HepG2 (cell line): Measurements from ENCODE around the gene MYH9. TPM values are rescaled to one million over a fixed set of nuclear protein-coding genes. Genes with fewer than 3 reads are reported as not detected.

Experiments used
- ATAC-seq: fragments of 200-7000 bp; cut with Tn5 transposase; 3 replicates; pipeline ENCODE4 v1.9.1; 2020; ENCODE audit warnings: mild to moderate bottlenecking, moderate library complexity
- BruUV-seq: library from RNA; stranded (reverse); fragments of 400-500 nt; replicated peaks from 2 replicates; lab custom pipeline; 2021; lab: Mats Ljungman, UMichigan
- CTCF ChIA-PET: fragments of 300-600 bp; formaldehyde crosslinking; extraction: SDS; loops from one replicate; lab custom pipeline; 2021; ENCODE audit warnings: low total read pairs, inconsistent platforms, low intra/inter-chr PET ratio; lab: Yijun Ruan, JAX
- POLR2A ChIA-PET: fragments of 350-600 bp; sonication (Branson Sonifier 250); formaldehyde crosslinking; loops from one replicate; lab custom pipeline; 2020; ENCODE audit warnings: antibody characterized with exemption, inconsistent platforms; lab: Yijun Ruan, JAX
- DNase-seq: peaks from one replicate; pipeline ENCODE4 v3.0.0-alpha.2; 2015; ENCODE audit warnings: low spot score
- FAIRE-seq: peaks from 3 replicates; lab custom pipeline; 2011; peaks lifted over from hg19 to GRCh38; lab: Jason Lieb, UNC
- H2AFZ ChIP-seq: one replicate; pipeline ENCODE4 v1.6.1; 2011; ENCODE audit warnings: low read length, inconsistent platforms
- H3K27ac ChIP-seq: fragments of 300-600 bp; 3 replicates; pipeline ENCODE4 v1.8.0; 2011; ENCODE audit warnings: mixed run types, mild to moderate bottlenecking, mixed read lengths, low read length, inconsistent platforms; ENCODE audit not compliant: insufficient read depth; ENCODE audit errors: extremely low read length
- H3K27me3 ChIP-seq, 2 experiments: fragments of 200-600 bp in 1 of 2; 2 replicates in 1 of 2; 3 replicates in 1 of 2; pipeline versions ENCODE4 v1.6.0 to v1.8.0; 2011; ENCODE audit warnings: low read length in 2 of 2, mild to moderate bottlenecking in 2 of 2, moderate library complexity in 2 of 2, inconsistent platforms in 1 of 2; ENCODE audit not compliant: insufficient read depth in 2 of 2, control insufficient read depth in 1 of 2
- H3K36me3 ChIP-seq, 2 experiments: fragments of 200-600 bp in 1 of 2; replicated peaks in 1 of 2; 2 replicates in 1 of 2; 3 replicates in 1 of 2; pipeline versions ENCODE4 v1.5.1 to v1.8.0; 2011; ENCODE audit warnings: low read length in 2 of 2, inconsistent platforms in 1 of 2; ENCODE audit not compliant: insufficient read depth in 2 of 2, control insufficient read depth in 1 of 2
- H3K4me1 ChIP-seq: 2 replicates; pipeline ENCODE4 v1.5.1; 2012; ENCODE audit warnings: low read length, inconsistent platforms; ENCODE audit not compliant: insufficient read depth
- H3K4me2 ChIP-seq: 2 replicates; pipeline ENCODE4 v1.6.0; 2011; ENCODE audit warnings: low read depth, low read length, inconsistent platforms
- H3K4me3 ChIP-seq, 3 experiments: fragments of 200-600 bp in 1 of 3; sonication (generic), shearing (Covaris generic) in 1 of 3; replicated peaks in 1 of 3; 2 replicates each; pipeline ENCODE4 v1.5.1; 2011 to 2016; ENCODE audit warnings: low read length in 3 of 3, inconsistent platforms in 2 of 3, low read depth in 2 of 3, mild to moderate bottlenecking in 2 of 3, control low read depth in 1 of 3, mixed read lengths in 1 of 3; ENCODE audit not compliant: insufficient read depth in 1 of 3
- H3K79me2 ChIP-seq: one replicate; pipeline ENCODE4 v1.6.1; 2011; ENCODE audit warnings: low read length, inconsistent platforms; ENCODE audit not compliant: insufficient read depth
- H3K9ac ChIP-seq: 2 replicates; pipeline ENCODE4 v1.6.0; 2011; ENCODE audit warnings: mild to moderate bottlenecking, low read depth, low read length, inconsistent platforms; ENCODE audit not compliant: insufficient read depth
- H3K9me3 ChIP-seq: 2 replicates; pipeline ENCODE4 v1.5.1; 2012; ENCODE audit warnings: mild to moderate bottlenecking, low read length
- H4K20me1 ChIP-seq: 2 replicates; pipeline ENCODE4 v1.6.0; 2011; ENCODE audit warnings: inconsistent platforms, mild to moderate bottlenecking, low read length, moderate library complexity; ENCODE audit not compliant: insufficient read depth
- AHR ChIP-seq: IDR thresholded peaks from 2 replicates; pipeline ENCODE4 v1.6.1; 2018; ENCODE audit warnings: missing genetic modification reagents, missing compliant biosample characterization
- BHLHE40 ChIP-seq: IDR thresholded peaks from 2 replicates; pipeline ENCODE4 v1.6.1; 2011; ENCODE audit warnings: low read length, improper control_type of control experiment
- HMGA1 ChIP-seq: sonication (generic); formaldehyde crosslinking; conservative IDR thresholded peaks from 2 replicates; pipeline ENCODE4 v1.4.0; 2020; ENCODE audit warnings: missing genetic modification reagents
- HNF4G ChIP-seq, 2 experiments: sonication (generic) in 1 of 2; formaldehyde crosslinking in 1 of 2; IDR thresholded peaks; 2 replicates each; pipeline versions ENCODE4 v1.4.0 to v1.6.1; 2011 to 2020; ENCODE audit warnings: borderline replicate concordance in 2 of 2, low read depth in 2 of 2, mild to moderate bottlenecking in 2 of 2, low read length in 1 of 2, missing genetic modification reagents in 1 of 2, moderate library complexity in 1 of 2
- NRL ChIP-seq: sonication (generic); formaldehyde crosslinking; IDR thresholded peaks from 2 replicates; pipeline ENCODE4 v1.5.0; 2020; ENCODE audit warnings: missing genetic modification reagents, mild to moderate bottlenecking, moderate library complexity, borderline replicate concordance
- RXRA ChIP-seq: sonication (generic); formaldehyde crosslinking; IDR thresholded peaks from 2 replicates; pipeline ENCODE4 v1.5.1; 2020; ENCODE audit warnings: missing genetic modification reagents
- SKI ChIP-seq: fragments of 450-650 bp; IDR thresholded peaks from one replicate; pipeline ENCODE4 v1.6.1; 2018; ENCODE audit warnings: mild to moderate bottlenecking; ENCODE audit not compliant: partially characterized antibody
- SRSF9 ChIP-seq: fragments of 200-400 bp; formaldehyde crosslinking; IDR thresholded peaks from 2 replicates; pipeline ENCODE4 v1.6.1; 2018; ENCODE audit warnings: borderline replicate concordance, mild to moderate bottlenecking, low read depth, low read length; ENCODE audit not compliant: insufficient read depth, poor library complexity, severe bottlenecking
- TEAD3 ChIP-seq: optimal IDR thresholded peaks from 2 replicates; pipeline ENCODE3; 2016; ENCODE audit warnings: borderline replicate concordance
- U2AF1 ChIP-seq: fragments of 200-400 bp; formaldehyde crosslinking; optimal IDR thresholded peaks from 2 replicates; pipeline ENCODE3; 2017; ENCODE audit warnings: mild to moderate bottlenecking, low read depth, low read length
- ZBTB21 ChIP-seq: sonication (generic); formaldehyde crosslinking; IDR thresholded peaks from 2 replicates; pipeline ENCODE4 v1.4.0; 2020; ENCODE audit warnings: missing genetic modification reagents
- ZFX ChIP-seq: sonication (generic); formaldehyde crosslinking; IDR thresholded peaks from 2 replicates; pipeline ENCODE4 v1.4.0; 2020; ENCODE audit warnings: mild to moderate bottlenecking, low read depth, missing genetic modification reagents, moderate library complexity
- ZNF17 ChIP-seq: sonication (generic); formaldehyde crosslinking; IDR thresholded peaks from 2 replicates; pipeline ENCODE4 v1.5.0; 2020; ENCODE audit warnings: mild to moderate bottlenecking, missing genetic modification reagents
- ZNF274 ChIP-seq: sonication (generic); formaldehyde crosslinking; IDR thresholded peaks from 2 replicates; pipeline ENCODE4 v1.5.1; 2020; ENCODE audit warnings: mild to moderate bottlenecking, missing genetic modification reagents
- ZNF331 ChIP-seq: sonication (generic); formaldehyde crosslinking; IDR thresholded peaks from 2 replicates; pipeline ENCODE4 v1.4.0; 2020; ENCODE audit warnings: missing genetic modification reagents
- ZNF354B ChIP-seq: sonication (generic); formaldehyde crosslinking; IDR thresholded peaks from 2 replicates; pipeline ENCODE4 v1.8.0; 2022; ENCODE audit warnings: mild to moderate bottlenecking, missing genetic modification reagents
- ZNF446 ChIP-seq: sonication (generic); formaldehyde crosslinking; IDR thresholded peaks from 2 replicates; pipeline ENCODE4 v1.5.0; 2020; ENCODE audit warnings: mild to moderate bottlenecking, missing genetic modification reagents
- ZNF572 ChIP-seq: sonication (generic); formaldehyde crosslinking; IDR thresholded peaks from 2 replicates; pipeline ENCODE4 v1.5.1; 2020; ENCODE audit warnings: mild to moderate bottlenecking, missing genetic modification reagents
- ZNF724P ChIP-seq: sonication (generic); formaldehyde crosslinking; IDR thresholded peaks from 2 replicates; pipeline ENCODE4 v1.8.0; 2022; ENCODE audit warnings: missing genetic modification reagents, borderline replicate concordance
- ZNF776 ChIP-seq: sonication (generic); formaldehyde crosslinking; IDR thresholded peaks from 2 replicates; pipeline ENCODE4 v1.4.0; 2020; ENCODE audit warnings: mild to moderate bottlenecking, missing genetic modification reagents
- ZSCAN21 ChIP-seq: sonication (generic); formaldehyde crosslinking; IDR thresholded peaks from 2 replicates; pipeline ENCODE4 v1.8.0; 2022; ENCODE audit warnings: mild to moderate bottlenecking, missing genetic modification reagents, moderate library complexity, borderline replicate concordance
- WGBS: methylation state at CpG from one replicate; pipeline ENCODE4 v1.1.6; 2017; ENCODE audit warnings: low lambda C conversion rate; 5-methylcytosine and 5-hydroxymethylcytosine counted together
- in situ Hi-C: cut with HindIII; loops from 2 replicates; pipeline ENCODE4 v1.10.0; 2017; ENCODE audit warnings: low pct_unique_long_range_greater_than_20kb; ENCODE audit not compliant: extremely low pct_ligation_motif_present
- intact Hi-C: fragments of 100-400 bp; cut with micrococcal nuclease; formaldehyde crosslinking; loops from one replicate; pipeline ENCODE4 v1.10.0; 2022; ENCODE audit not compliant: unreplicated experiment
- polyA plus RNA-seq, 8 experiments: library from polyadenylated mRNA; depleted of rRNA in 3 of 8; stranded (reverse) in 7 of 8; unstranded in 1 of 8; fragments of >200 nt; fragmentation: Illumina TruSeq in 4 of 8; extraction: Trizol in 4 of 8; gene quantifications; 2 replicates each; pipeline versions ENCODE4 v1.2.1 to v1.2.3, GENCODE V29; 2011 to 2016; ENCODE audit warnings: low read depth in 4 of 8, missing spikeins in 1 of 8, mixed read lengths in 1 of 8; ENCODE audit not compliant: insufficient read depth in 1 of 8
- total RNA-seq, 5 experiments: library from RNA; depleted of rRNA; stranded (reverse); fragments of >200 nt; fragmentation: Illumina TruSeq; extraction: Trizol; gene quantifications; 2 replicates each; pipeline ENCODE4 v1.2.3, GENCODE V29; 2016; ENCODE audit warnings: low read depth in 1 of 5
- TF ChIP-seq, protein P1 (sequence below): sonication (generic); formaldehyde crosslinking; IDR thresholded peaks from 2 replicates; pipeline ENCODE4 v1.5.1; 2020; ENCODE audit warnings: mild to moderate bottlenecking, moderate library complexity, missing genetic modification reagents

The MYH9 gene
- total and polyA plus RNA-seq, 2 of the 13 experiments (the other 11 are each of a cell fraction or from before 2014, with no cell fraction given) = 50.7 to 98.5 TPM

DNA sequence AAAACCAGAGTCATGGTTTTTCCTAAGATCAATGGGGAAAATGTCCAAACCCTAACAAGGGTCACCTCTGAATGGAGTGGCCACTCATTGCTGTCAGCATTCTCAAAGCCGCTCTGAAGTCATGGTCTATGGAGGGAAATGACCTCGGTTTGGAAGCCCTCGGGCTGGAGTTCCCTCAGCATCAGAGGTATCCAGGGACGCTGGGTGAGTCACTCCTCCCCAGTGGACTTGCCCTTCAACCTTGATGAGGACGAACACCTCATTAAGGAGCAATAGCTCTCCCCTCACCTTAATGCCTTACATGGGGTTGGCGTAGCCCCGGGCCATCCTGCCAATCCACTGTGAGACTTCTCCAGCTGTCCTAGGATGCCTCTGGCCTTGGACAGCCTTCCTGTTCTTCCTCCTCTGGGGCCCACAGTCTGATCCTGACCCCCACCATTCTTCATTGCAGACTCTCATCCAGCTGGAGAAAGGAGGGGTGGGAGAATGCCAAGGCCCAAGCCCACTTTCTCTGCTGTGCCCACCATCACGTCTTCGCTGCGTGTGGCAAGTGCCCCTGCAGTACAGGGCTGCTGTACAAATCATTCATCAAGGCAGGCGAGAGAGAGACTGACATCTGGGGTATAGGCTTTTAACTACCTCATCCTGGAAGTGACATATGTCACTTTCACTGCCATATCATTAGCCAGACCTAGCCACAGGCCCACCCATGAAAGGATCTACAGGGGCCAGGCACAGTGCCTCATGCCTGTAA is 25.4 kb upstream of the MYH9 start (continued):
- TF ChIP-seq ZNF274 (CRISPR knock-in tag) (no peak), ZNF17 (CRISPR knock-in tag) (no peak), ZNF331 (CRISPR knock-in tag) (no peak), BHLHE40 (no peak), AHR (CRISPR knock-in tag) (no peak), HNF4G (IDR thresholded peaks at IDR 0.05; ENCODE audit: borderline replicate concordance, low read depth, low read length) (no peak), HNF4G (CRISPR knock-in tag; IDR thresholded peaks at IDR 0.05; ENCODE audit: borderline replicate concordance, low read depth) (no peak), ZNF776 (CRISPR knock-in tag) (no peak), SKI (no peak), ZNF354B (CRISPR knock-in tag) (no peak), RXRA (CRISPR knock-in tag) (peak; percentile 42; the same call in 1 of the 2 replicates), NRL (CRISPR knock-in tag) (no peak), ZBTB21 (CRISPR knock-in tag) (peak; percentile 61; the same call in 1 of the 2 replicates), ZNF724P (CRISPR knock-in tag) (no peak)

DNA sequence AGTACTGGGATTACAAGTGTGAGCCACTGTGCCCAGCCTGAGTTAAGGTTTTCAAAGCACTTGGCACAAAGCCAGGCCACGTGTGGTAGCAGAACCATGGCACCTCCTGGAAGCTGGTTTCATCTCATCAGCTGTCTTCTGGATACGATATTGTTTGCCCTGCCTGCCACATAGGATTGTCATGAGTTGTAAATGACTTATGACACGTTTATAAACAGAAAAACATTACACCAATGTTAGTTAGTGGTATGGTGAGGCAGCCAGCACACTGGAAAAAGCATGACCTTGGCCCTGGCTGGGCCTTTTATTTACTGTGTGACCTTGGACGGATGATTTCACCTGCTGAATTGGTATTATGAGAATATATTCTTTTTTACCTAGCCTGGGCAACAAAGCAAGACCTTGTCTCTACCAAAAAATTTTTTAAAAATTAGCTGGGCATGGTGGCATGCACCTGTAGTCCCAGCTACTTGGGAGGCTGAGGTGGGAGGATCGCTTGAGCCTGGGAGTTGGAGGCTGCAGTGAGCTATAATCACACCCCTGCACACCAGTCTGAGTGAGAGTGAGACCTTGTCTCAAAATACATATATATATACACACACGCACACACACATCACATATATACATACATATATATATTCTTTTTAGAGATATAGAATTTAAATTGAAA is 24.0 kb upstream of the MYH9 start:
- no TSS peak for BruUV-seq
- Histone ChIP-seq H3K27ac (peak overlapping the region; percentile 90), H4K20me1 (no peaks in the 10 kb centered on the region), H3K36me3 (no peaks in the 10 kb centered on the region), H2AFZ (no peak overlapping the region), H3K9me3 (no peaks in the 10 kb centered on the region), H3K4me2 (peak overlapping the region; percentile 41), H3K4me3 (no peak overlapping the region), H3K27me3 (no peaks in the 10 kb centered on the region), H3K9ac (peak overlapping the region; percentile 38), H3K4me1 (peaks cover 71% of the 10 kb centered on the region), H3K79me2 (no peaks in the 10 kb centered on the region)
- in situ Hi-C loops (no loop called here), intact Hi-C loops (loop anchor here (1.0 to 5.0 kb wide), 2 partner anchors 8 to 59 kb away; no protein-coding TSS in a partner anchor)
- no peak for ATAC-seq
- DNase-seq = peak; percentile 80
- 38% methylated on average over 5 of the region's 6 CpGs for WGBS
- ChIA-PET CTCF (no interaction called here), POLR2A (interaction anchor here (0.8 to 2.8 kb wide), 9 partner anchors 8 to 93 kb away, joined by 4 to 63 read pairs (median 8); partner anchors contain the start of genes MYH9 and TXN2)
- no peak for FAIRE-seq
- TF ChIP-seq U2AF1 (no peak), TEAD3 (peak; percentile 22), ZFX (CRISPR knock-in tag) (peak; percentile 9; the same call in 1 of the 2 replicates), ZNF446 (CRISPR knock-in tag) (no peak), SRSF9 (no peak), ZNF572 (CRISPR knock-in tag) (0 out of 2 replicates have a peak, but pooled peaks have one; percentile 37), HMGA1 (no peak), ZSCAN21 (CRISPR knock-in tag) (peak; percentile 61; the same call in 1 of the 2 replicates)
- TF ChIP-seq, protein P1, sequence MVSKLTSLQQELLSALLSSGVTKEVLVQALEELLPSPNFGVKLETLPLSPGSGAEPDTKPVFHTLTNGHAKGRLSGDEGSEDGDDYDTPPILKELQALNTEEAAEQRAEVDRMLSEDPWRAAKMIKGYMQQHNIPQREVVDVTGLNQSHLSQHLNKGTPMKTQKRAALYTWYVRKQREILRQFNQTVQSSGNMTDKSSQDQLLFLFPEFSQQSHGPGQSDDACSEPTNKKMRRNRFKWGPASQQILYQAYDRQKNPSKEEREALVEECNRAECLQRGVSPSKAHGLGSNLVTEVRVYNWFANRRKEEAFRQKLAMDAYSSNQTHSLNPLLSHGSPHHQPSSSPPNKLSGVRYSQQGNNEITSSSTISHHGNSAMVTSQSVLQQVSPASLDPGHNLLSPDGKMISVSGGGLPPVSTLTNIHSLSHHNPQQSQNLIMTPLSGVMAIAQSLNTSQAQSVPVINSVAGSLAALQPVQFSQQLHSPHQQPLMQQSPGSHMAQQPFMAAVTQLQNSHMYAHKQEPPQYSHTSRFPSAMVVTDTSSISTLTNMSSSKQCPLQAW (CRISPR knock-in tag) = peak; percentile 57; the same call in 1 of the 2 replicates
